ENCODE data around the gene CHRM1.

Gene CHRM1

GRCh38 chr11:62933285-62933684, 12.1 kb upstream of the CHRM1 start:
- no peaks in the 10 kb centered on the region for H3K36me3 Mint-ChIP-seq (ENCODE audit: low read depth)
- intact Hi-C loops (cut with micrococcal nuclease): no loop called here
- H3K27ac Mint-ChIP-seq: no peak overlapping the region
- no peaks in the 10 kb centered on the region for H3K4me1 Mint-ChIP-seq (ENCODE audit: low read depth)
- H3K27me3 Mint-ChIP-seq: peaks cover 31% of the 10 kb centered on the region
- H3K4me3 Mint-ChIP-seq: no peak overlapping the region
- peaks cover 11% of the 10 kb centered on the region for H3K9me3 Mint-ChIP-seq

DNA sequence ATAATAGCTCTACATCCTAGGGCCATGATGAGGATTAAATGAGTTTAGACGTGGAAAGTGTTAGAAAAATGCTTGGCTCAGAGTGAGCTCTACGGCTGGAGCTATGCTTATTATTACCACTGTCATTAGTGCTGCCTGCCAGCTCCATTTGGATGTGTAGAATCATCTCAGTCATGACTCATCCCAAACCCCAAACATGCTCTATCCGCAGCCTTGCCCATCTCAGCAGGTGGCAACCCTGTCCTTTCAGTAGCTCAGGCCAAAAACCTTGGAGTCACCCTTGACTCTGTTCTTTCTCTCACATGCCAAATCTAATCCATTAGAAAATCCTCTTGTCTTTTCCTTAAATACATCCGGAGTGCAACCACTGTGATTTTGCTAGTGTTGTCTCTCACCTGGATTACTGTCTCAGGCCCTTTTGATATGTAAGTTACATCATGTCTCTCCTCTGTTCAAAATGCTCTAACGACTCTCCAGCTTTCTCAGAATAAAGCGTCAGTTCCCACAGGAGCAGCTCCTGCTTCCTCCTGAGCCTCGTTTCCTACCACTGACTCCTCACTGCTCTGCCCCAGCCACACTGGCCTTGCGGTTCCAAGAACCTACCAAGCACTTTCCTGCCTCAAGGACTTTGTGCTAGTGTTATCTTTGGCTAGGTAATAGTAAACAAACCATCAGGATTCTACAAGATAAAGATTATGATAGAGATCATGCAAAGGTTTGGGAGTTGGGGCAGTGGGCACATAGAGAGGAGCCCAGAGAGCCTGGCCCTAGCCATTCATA, 10.5 kb upstream of the CHRM1 start:
- Mint-ChIP-seq H3K4me3 (no peak overlapping the region), H3K27me3 (peaks cover 46% of the 10 kb centered on the region), H3K9me3 (no peaks in the 10 kb centered on the region), H3K4me1 (ENCODE audit: low read depth) (peaks cover under 1% of the 10 kb centered on the region), H3K36me3 (ENCODE audit: low read depth) (no peaks in the 10 kb centered on the region), H3K27ac (no peak overlapping the region)
- intact Hi-C loops (cut with micrococcal nuclease): no loop called here

GRCh38 chr11:62930666-62931065, 9.5 kb upstream of the CHRM1 start:
- Mint-ChIP-seq H3K4me1 (ENCODE audit: low read depth) (peaks cover 11% of the 10 kb centered on the region), H3K36me3 (ENCODE audit: low read depth) (no peaks in the 10 kb centered on the region), H3K9me3 (no peaks in the 10 kb centered on the region), H3K4me3 (no peak overlapping the region), H3K27me3 (peaks cover 57% of the 10 kb centered on the region), H3K27ac (no peak overlapping the region)
- intact Hi-C loops (cut with micrococcal nuclease): no loop called here

GRCh38 chr11:62930157-62930556, 9.0 kb upstream of the CHRM1 start:
- Mint-ChIP-seq H3K4me1 (ENCODE audit: low read depth) (peaks cover 16% of the 10 kb centered on the region), H3K9me3 (no peaks in the 10 kb centered on the region), H3K27ac (no peak overlapping the region), H3K27me3 (peaks cover 62% of the 10 kb centered on the region), H3K36me3 (ENCODE audit: low read depth) (no peaks in the 10 kb centered on the region), H3K4me3 (no peak overlapping the region)
- intact Hi-C loops (cut with micrococcal nuclease): no loop called here

GRCh38 chr11:62928011-62928410, 6.8 kb upstream of the CHRM1 start:
- H3K4me1 Mint-ChIP-seq (ENCODE audit: low read depth): peaks cover 23% of the 10 kb centered on the region
- H3K9me3 Mint-ChIP-seq: no peaks in the 10 kb centered on the region
- peaks cover 80% of the 10 kb centered on the region for H3K27me3 Mint-ChIP-seq
- H3K4me3 Mint-ChIP-seq: no peak overlapping the region
- H3K27ac Mint-ChIP-seq: no peak overlapping the region
- no peaks in the 10 kb centered on the region for H3K36me3 Mint-ChIP-seq (ENCODE audit: low read depth)
- intact Hi-C loops (cut with micrococcal nuclease): no loop called here

- peaks cover 23% of the 10 kb centered on the region for H3K4me1 Mint-ChIP-seq (ENCODE audit: low read depth)
- no peaks in the 10 kb centered on the region for H3K9me3 Mint-ChIP-seq
- H3K36me3 Mint-ChIP-seq (ENCODE audit: low read depth): no peaks in the 10 kb centered on the region
- intact Hi-C loops (cut with micrococcal nuclease): no loop called here
- no peak overlapping the region for H3K27ac Mint-ChIP-seq
- H3K4me3 Mint-ChIP-seq: no peak overlapping the region
- H3K27me3 Mint-ChIP-seq: peaks cover 89% of the 10 kb centered on the region
Observed at GRCh38 chr11:62926680-62927455, 5.7 kb upstream of the CHRM1 start.

DNA sequence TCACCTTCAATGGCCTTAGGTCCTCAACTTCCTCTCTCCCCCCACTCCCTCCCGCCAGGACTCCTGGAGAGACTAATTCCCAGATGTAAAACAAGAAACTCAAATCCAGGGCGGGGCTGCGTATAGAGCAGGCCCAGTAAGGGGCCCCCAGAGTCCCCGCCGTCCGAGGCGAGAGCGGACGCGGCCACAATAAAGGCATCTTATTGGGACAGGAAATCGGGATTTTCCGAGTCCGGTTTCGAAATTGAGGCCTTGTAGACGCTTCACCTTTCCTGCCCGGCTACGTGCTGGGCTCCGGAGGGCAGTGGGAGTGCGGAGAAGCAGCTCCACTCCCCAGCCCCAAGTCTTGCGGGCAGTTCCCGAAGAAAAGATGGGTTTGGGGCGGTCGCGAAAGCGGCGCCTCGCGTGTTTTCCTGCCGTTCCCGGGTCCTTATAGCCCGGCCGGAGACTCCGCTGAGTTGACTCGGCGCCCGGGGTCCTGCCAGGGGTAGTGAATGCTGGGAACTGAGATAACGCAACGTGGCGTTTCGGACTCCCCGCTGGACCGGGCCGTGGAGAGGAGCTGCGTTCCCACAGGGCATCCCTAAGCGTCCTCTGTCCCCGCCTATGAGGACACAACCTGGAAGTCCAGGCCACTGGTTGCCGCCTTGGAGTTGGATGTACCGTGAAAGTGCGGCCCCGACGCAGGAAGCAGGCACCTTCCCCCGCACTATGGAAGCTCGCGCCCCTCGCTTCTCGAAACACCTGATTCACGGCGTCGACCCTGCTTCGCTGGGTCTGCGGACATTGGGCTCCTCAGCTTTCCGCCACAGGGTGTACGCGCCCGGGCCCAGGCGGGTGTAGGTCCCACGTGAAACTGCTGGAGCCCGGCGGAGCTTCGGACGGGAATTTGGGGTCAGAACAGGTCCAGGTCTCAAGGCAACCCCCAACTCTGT, 4.8 kb upstream of the CHRM1 start:
- H3K4me1 Mint-ChIP-seq (ENCODE audit: low read depth): peaks cover 23% of the 10 kb centered on the region
- peaks cover 92% of the 10 kb centered on the region for H3K27me3 Mint-ChIP-seq
- no peak overlapping the region for H3K27ac Mint-ChIP-seq
- intact Hi-C loops (cut with micrococcal nuclease): no loop called here
- peak overlapping the region; percentile 27 for H3K4me3 Mint-ChIP-seq
- no peaks in the 10 kb centered on the region for H3K9me3 Mint-ChIP-seq
- H3K36me3 Mint-ChIP-seq (ENCODE audit: low read depth): no peaks in the 10 kb centered on the region

DNA sequence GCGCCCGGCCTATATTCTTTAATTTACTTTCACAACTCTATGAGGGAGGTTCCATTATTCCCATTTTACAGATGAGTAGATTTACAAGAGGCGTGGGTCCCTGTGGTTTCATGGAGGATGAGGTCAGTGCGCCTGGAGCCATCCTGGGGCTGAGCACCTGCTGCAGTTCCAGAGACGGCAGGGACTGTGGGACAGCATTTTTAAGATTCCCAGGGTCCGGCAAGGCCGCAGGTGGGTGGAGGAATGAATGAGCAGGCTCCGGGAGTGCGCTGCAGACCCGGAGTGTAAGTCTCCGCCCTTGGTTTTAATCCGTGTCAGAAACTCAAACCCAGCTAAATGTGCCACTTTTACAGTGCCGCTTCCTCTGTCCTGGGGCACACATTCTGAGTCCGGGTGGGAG, 4.1 kb upstream of the CHRM1 start:
- Mint-ChIP-seq H3K4me3 (no peak overlapping the region), H3K27ac (no peak overlapping the region), H3K4me1 (ENCODE audit: low read depth) (peaks cover 23% of the 10 kb centered on the region), H3K36me3 (ENCODE audit: low read depth) (no peaks in the 10 kb centered on the region), H3K9me3 (no peaks in the 10 kb centered on the region), H3K27me3 (peaks cover 93% of the 10 kb centered on the region)
- intact Hi-C loops (cut with micrococcal nuclease): no loop called here

- peaks cover 23% of the 10 kb centered on the region for H3K4me1 Mint-ChIP-seq (ENCODE audit: low read depth)
- no peaks in the 10 kb centered on the region for H3K36me3 Mint-ChIP-seq (ENCODE audit: low read depth)
- H3K4me3 Mint-ChIP-seq: no peak overlapping the region
- H3K9me3 Mint-ChIP-seq: no peaks in the 10 kb centered on the region
- intact Hi-C loops (cut with micrococcal nuclease): no loop called here
- no peak overlapping the region for H3K27ac Mint-ChIP-seq
- peaks cover 92% of the 10 kb centered on the region for H3K27me3 Mint-ChIP-seq
Observed at GRCh38 chr11:62923601-62924411, 2.6 kb upstream of the CHRM1 start.

DNA sequence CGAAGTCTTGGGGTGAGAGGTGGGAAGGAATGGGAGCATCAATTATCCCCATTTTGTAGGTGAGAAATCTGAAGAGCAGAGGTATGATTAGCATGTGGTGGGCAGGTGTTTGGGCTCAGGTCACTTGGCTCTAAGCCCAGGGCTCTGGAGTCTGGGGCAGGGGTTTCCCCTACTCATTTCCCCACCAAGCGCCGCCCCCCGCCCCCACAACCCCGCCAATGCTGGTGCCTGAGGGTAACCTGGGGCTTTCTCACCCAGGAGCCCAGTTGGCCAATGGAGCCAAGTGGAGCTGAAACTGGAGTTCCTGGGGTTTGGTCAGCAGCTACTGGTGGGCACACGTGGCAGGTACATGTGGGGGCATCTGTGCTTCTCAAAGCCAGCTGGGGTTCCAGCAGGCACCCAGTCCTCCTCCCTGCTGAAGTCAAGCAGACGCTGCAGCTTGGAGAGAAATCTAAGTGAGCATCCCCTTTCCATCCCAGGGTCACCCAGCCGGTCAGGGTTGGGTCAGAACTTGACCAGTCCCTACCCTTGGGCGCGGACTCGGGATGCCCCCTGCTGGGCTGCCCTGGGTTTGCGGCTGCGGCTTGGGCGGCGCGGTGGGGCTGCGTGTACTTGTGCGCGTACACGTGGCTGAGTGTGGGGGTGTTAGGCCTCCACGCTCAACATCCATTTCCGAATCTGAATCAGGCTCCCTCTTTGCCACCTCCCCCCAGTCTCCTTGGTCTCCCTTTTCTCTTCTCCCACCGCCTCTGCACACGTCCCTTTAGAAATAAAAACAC, 1.7 kb upstream of the CHRM1 start:
- H3K27ac Mint-ChIP-seq: no peak overlapping the region
- H3K9me3 Mint-ChIP-seq: no peaks in the 10 kb centered on the region
- peaks cover 23% of the 10 kb centered on the region for H3K4me1 Mint-ChIP-seq (ENCODE audit: low read depth)
- no peaks in the 10 kb centered on the region for H3K36me3 Mint-ChIP-seq (ENCODE audit: low read depth)
- intact Hi-C loops (cut with micrococcal nuclease): no loop called here
- H3K27me3 Mint-ChIP-seq: peaks cover 90% of the 10 kb centered on the region
- H3K4me3 Mint-ChIP-seq: no peak overlapping the region

- Mint-ChIP-seq H3K27ac (no peak overlapping the region), H3K27me3 (peaks cover 86% of the 10 kb centered on the region)
Observed at GRCh38 chr11:62922189-62922589, 1.0 kb upstream of the CHRM1 start.

GRCh38 chr11:62921573-62922188, 518 bp upstream of the CHRM1 start:
- no peaks in the 10 kb centered on the region for H3K9me3 Mint-ChIP-seq
- H3K4me1 Mint-ChIP-seq (ENCODE audit: low read depth): peaks cover 22% of the 10 kb centered on the region
- H3K4me3 Mint-ChIP-seq: no peak overlapping the region
- H3K27ac Mint-ChIP-seq: no peak overlapping the region
- H3K36me3 Mint-ChIP-seq (ENCODE audit: low read depth): no peaks in the 10 kb centered on the region
- intact Hi-C loops (cut with micrococcal nuclease): no loop called here
- peaks cover 83% of the 10 kb centered on the region for H3K27me3 Mint-ChIP-seq

More at GRCh38 chr11:62922189-62922589, 1.0 kb upstream of the CHRM1 start:
- H3K4me3 Mint-ChIP-seq: no peak overlapping the region
- no peaks in the 10 kb centered on the region for H3K36me3 Mint-ChIP-seq (ENCODE audit: low read depth)
- no peaks in the 10 kb centered on the region for H3K9me3 Mint-ChIP-seq
- peaks cover 23% of the 10 kb centered on the region for H3K4me1 Mint-ChIP-seq (ENCODE audit: low read depth)
- intact Hi-C loops (cut with micrococcal nuclease): no loop called here

Data from dendritic cell treated with granulocyte-macrophage colony-stimulating factor and Interleukin-4, amounts not matched to agents 40 ng/mL and 50 ng/mL, for 4 days (primary cell).